ENCODE data around the gene MRPL12. TPM values are rescaled to one million over a fixed set of nuclear protein-coding genes. Genes with fewer than 3 reads are reported as not detected.

The MRPL12 gene
- total and polyA plus RNA-seq, 2 of the 8 experiments (the other 6 are each of a cell fraction or from before 2014, with no cell fraction given), result 120 to 141 TPM

DNA sequence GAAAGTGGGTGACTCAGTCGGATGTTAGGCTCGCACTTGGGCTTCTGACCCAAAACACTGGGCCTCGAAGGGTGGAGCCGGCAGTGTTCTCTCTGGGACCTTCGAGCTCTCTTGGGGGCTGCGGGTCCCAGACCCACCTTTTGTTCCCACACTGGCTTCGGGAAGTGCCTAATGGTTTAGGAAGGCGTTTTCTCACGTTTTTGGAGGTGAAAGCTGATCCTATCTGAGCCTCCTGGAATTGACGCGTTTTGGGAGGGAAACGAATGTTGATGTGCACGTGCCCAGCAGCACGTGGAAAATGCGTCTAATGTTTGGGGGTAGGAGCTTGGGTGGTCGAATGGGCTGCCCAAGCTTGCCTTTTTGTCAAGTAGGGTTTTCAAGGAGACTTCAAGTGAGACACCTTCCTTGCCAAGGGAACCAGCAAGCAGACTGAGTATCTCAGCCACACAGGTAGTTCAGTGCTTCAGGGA is 18.7 kb upstream of the MRPL12 start:
- H2BK120ac ChIP-seq (replicated peaks; ENCODE audit: low read depth, low read length), result no peak overlapping the region
- peaks cover 3 to 14% (median 7%) of the 10 kb centered on the region in 4 experiments; a peak in 6 of 7 replicates for H3K4me1 ChIP-seq (replicated peaks in 1 of 4; ENCODE audit: control insufficient read depth in 3 of 4, insufficient read depth in 4 of 4, low read length in 3 of 4)
- H2BK12ac ChIP-seq (ENCODE audit: low read depth, low read length), result no peak overlapping the region
- DNase-seq (ENCODE audit: low read depth in 1 of 2, low spot score in 2 of 2), result no peak
- no peaks in the 10 kb centered on the region; a peak in 1 of 7 replicates for H3K27me3 ChIP-seq (replicated peaks in 1 of 4; ENCODE audit: control insufficient read depth in 3 of 4, extremely low read depth in 1 of 4, insufficient read depth in 3 of 4, low read length in 3 of 4)
- peak overlapping the region; percentile 76 to 88 for H3K4me2 ChIP-seq (ENCODE audit: insufficient read depth in 1 of 2, low read depth in 2 of 2, low read length in 2 of 2)
- no peak overlapping the region for H3K18ac ChIP-seq (ENCODE audit: extremely low read depth, low read length)
- H3K9ac ChIP-seq (replicated peaks in 1 of 4; ENCODE audit: extremely low read depth in 1 of 4, low read depth in 3 of 4, low read length in 3 of 4), result peak overlapping the region in 3 of 4 experiments; percentile 65 to 72 (median 69); a peak in 5 of 7 replicates
- H2BK20ac ChIP-seq (ENCODE audit: low read length), result no peak overlapping the region
- 29% methylated on average over 16 of the region's 16 CpGs; no CpG with 5 or more reads in 1 of the 2 experiments for WGBS, 2 experiments (ENCODE audit: extremely low coverage in 1 of 2, insufficient coverage in 1 of 2, insufficient read length in 1 of 2, insufficient replicate concordance in 2 of 2, low coverage in 1 of 2, low lambda C conversion rate in 2 of 2, missing lambda C conversion rate in 1 of 2)
- TF ChIP-seq TAF1 (IDR thresholded peaks at IDR 0.05; ENCODE audit: low read depth, low read length) (no peak), NANOG (IDR thresholded peaks at IDR 0.05; ENCODE audit: insufficient read depth, low read depth, low read length, poor library complexity, severe bottlenecking) (no peak), GTF2F1 (IDR thresholded peaks at IDR 0.05; ENCODE audit: borderline replicate concordance, low read depth, low read length) (no peak)
- TF ChIP-seq, protein P1, sequence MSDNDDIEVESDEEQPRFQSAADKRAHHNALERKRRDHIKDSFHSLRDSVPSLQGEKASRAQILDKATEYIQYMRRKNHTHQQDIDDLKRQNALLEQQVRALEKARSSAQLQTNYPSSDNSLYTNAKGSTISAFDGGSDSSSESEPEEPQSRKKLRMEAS (IDR thresholded peaks at IDR 0.05), result peak; percentile 93
- TF ChIP-seq, protein P2, sequence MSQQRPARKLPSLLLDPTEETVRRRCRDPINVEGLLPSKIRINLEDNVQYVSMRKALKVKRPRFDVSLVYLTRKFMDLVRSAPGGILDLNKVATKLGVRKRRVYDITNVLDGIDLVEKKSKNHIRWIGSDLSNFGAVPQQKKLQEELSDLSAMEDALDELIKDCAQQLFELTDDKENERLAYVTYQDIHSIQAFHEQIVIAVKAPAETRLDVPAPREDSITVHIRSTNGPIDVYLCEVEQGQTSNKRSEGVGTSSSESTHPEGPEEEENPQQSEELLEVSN (IDR thresholded peaks at IDR 0.05), result peak; percentile 98
- H2AFZ ChIP-seq (ENCODE audit: low read length), result no peak overlapping the region
- no peak overlapping the region for H4K91ac ChIP-seq (replicated peaks; ENCODE audit: insufficient read length, low read length)
- no peak for FAIRE-seq
- POLR2A ChIA-PET (ENCODE audit: partially characterized antibody), result interaction anchor here (1.3 to 28.4 kb wide), 8 partner anchors 8 to 161 kb away, joined by 3 to 436 read pairs (median 10); partner anchors contain the start of genes CCDC137, MRPL12, OXLD1 and SLC25A10
- H2BK5ac ChIP-seq (ENCODE audit: low read depth, low read length), result peak overlapping the region; percentile 52; the same call in 1 of the 2 replicates
- peaks cover 15% of the 10 kb centered on the region for H3K79me1 ChIP-seq (ENCODE audit: low read depth, low read length)
- H4K20me1 ChIP-seq (replicated peaks in 1 of 2; ENCODE audit: control insufficient read depth in 1 of 2, insufficient read depth in 2 of 2, low read length in 2 of 2), result peaks cover 0 to 32% of the 10 kb centered on the region in 2 experiments
- no peak overlapping the region for H3K14ac ChIP-seq (ENCODE audit: insufficient read length)
- H3K4ac ChIP-seq (replicated peaks; ENCODE audit: insufficient read length, low read depth, low read length), result no peak overlapping the region
- H3K27ac ChIP-seq (ENCODE audit: low read depth, low read length), result peak overlapping the region; percentile 46; the same call in 1 of the 2 replicates
- H3K56ac ChIP-seq (replicated peaks; ENCODE audit: insufficient read length, low read depth, low read length), result peak overlapping the region; percentile 56
- peaks cover 4 to 39% of the 10 kb centered on the region in 2 experiments; a peak in 3 of 4 replicates for H3K79me2 ChIP-seq (ENCODE audit: control insufficient read depth in 1 of 2, insufficient read depth in 2 of 2, low read length in 2 of 2)
- peak overlapping the region; percentile 90 for H4K8ac ChIP-seq (ENCODE audit: extremely low read depth, insufficient read depth, low read length)
- H3K9me3 ChIP-seq (ENCODE audit: insufficient read depth in 2 of 2, low read depth in 1 of 2, low read length in 1 of 2), result no peaks in the 10 kb centered on the region
- peaks cover 2 to 23% (median 17%) of the 10 kb centered on the region in 4 experiments; a peak in 6 of 8 replicates for H3K36me3 ChIP-seq (ENCODE audit: control insufficient read depth in 2 of 4, insufficient read depth in 4 of 4, low read length in 3 of 4)
- H3K23ac ChIP-seq (ENCODE audit: insufficient read length), result no peak overlapping the region
- 0 out of 2 replicates have a peak overlapping the region, but pooled peaks have one; percentile 61 for H2BK15ac ChIP-seq (ENCODE audit: low read length)
- peak overlapping the region; percentile 57 to 88 (median 76) for H3K4me3 ChIP-seq (ENCODE audit: extremely low read depth in 1 of 4, insufficient read depth in 2 of 4, low read depth in 3 of 4, low read length in 4 of 4)
- peaks cover 12% of the 10 kb centered on the region for H3K23me2 ChIP-seq (ENCODE audit: low read depth, low read length)
- H2AK5ac ChIP-seq (ENCODE audit: low read depth, low read length), result peak overlapping the region; percentile 95; the same call in 1 of the 2 replicates
- no peak overlapping the region for H4K5ac ChIP-seq (ENCODE audit: insufficient read length, low read depth, low read length)
- CTCF ChIA-PET (ENCODE audit: partially characterized antibody), result interaction anchor here (0.8 to 3.1 kb wide), 5 partner anchors 9 to 185 kb away, joined by 3 to 20 read pairs (median 7); no protein-coding TSS in a partner anchor
